GM19099 (cell line): ENCODE results near the gene COL27A1.

Experiments used
- POLR2A ChIP-seq: IDR thresholded peaks from 3 replicates; pipeline ENCODE4 v1.6.1; 2011; ENCODE audit warnings: low read depth; ENCODE audit not compliant: insufficient read length; ENCODE audit errors: extremely low read depth

COL27A1 gene

DNA sequence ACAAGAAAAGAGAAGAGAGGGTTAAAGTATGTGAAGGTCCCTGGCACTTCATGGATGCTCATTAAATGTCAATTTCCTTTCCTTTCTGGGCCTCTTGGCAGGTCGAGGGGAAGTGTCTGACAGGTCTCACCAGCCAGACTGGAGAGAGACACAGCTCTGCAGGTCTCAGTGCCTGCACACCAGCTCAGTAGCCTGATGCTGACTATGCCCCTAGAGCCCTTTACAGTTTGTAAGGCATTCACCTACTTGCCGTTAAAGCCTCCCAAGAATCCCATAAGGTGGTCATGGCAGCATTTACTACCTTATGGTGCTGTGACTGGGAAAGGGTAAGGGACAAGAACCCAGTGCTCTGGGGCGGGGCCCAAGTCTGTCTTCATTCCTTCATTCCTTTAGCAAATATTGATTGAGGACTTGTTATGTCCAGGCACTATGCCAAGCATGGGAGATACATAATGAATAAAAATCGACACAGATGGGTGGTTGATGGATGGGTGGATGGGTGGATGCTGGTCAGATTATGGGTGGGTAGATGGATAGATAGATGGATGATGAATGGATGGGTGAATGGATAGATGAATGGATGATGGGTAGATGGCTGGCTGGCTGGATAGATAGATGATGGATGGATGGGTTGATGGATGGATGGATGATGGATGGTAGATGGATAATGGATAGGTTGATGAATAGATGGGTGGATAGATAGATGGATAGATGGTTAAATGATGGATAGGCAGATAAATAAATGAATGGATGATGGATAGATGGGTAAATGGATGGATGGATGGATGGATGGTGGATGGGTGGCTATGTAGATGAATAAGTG, 34.9 kb upstream of the COL27A1 start:
- no peak for TF ChIP-seq POLR2A

DNA sequence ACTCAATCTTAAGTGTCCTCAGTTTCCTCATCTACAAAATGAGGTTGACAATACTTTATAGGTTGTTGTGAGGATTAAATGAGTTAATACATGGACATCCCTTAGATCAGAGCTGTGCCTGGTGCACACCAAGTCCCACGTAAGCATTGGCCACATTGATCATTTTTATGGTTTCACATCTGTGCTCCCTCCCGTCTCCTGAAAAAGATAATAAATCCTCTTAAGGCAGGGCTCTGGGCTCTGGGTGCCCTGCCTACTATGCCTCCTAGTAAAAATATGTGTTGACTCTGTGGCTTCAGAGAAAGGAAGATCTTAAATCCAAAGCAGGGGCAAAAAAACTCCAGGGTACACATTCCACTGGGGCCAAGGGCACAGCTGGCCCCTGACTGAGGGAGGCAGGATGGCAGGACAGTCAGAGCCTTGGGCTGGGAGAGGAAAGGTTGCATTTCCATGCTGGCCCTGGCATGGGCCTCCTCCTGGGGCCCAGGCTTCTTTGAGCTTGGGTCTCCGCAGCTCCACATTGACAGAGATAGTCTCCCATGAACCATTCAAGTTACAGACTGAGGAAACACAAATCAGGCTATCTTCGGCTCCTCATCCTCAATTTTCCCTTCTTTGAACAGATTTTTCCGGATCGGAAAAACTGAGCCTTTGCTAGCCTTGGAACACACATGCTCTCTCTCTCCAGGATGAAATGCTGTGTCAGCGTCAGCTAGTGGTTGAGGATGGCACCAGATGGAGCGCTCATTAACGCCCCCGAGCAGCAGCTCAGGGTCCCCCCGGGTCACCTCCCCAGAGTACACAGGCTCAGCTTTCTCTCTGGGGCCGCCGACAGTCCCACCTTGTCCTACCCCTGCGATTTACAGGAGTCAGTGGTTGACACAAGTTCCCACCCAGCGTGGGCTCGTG, 33.9 kb upstream of the COL27A1 start:
- no peak for TF ChIP-seq POLR2A

DNA sequence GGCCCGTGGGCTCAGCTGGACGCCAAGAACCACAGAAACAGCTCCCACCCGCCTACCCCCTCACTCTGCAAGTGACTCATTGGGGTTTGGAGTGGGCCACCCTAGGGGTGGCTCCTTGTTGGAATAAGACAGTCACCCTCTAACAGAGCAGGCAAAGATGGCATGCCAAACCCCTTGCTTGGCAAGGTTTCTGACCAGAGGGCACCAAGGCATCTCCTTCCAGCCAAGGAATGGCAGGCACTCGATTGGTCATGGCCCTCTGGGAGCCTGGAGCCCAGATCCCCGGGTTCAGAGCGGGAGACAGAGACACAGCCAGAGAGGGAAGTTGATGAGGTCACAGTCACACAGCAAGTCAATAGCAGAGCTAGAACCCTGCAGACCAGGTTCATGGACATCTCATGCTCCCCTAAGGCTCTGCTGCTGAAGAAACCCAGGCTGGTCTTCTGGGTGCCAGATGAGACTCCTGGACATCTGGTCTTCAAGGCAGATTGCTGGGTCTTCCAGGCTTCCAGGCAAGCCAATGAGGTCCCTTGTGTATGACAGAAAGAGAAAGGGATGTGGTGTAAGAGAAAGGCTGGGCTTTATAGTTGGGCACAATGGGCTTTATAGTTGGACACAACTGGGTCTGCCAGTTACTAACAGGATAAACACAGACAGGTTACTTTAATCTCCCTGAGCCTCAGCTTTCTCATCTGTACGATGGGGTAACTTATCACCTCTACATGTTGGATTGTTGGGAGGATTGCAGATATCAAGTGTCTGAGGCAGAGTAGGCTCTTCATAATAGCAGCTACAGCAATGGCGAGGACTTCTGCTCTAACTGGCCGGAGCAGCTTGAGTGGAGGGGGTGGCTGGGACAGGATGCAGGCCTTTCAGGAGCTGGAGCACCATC, 33.0 kb upstream of the COL27A1 start:
- no peak for TF ChIP-seq POLR2A

DNA sequence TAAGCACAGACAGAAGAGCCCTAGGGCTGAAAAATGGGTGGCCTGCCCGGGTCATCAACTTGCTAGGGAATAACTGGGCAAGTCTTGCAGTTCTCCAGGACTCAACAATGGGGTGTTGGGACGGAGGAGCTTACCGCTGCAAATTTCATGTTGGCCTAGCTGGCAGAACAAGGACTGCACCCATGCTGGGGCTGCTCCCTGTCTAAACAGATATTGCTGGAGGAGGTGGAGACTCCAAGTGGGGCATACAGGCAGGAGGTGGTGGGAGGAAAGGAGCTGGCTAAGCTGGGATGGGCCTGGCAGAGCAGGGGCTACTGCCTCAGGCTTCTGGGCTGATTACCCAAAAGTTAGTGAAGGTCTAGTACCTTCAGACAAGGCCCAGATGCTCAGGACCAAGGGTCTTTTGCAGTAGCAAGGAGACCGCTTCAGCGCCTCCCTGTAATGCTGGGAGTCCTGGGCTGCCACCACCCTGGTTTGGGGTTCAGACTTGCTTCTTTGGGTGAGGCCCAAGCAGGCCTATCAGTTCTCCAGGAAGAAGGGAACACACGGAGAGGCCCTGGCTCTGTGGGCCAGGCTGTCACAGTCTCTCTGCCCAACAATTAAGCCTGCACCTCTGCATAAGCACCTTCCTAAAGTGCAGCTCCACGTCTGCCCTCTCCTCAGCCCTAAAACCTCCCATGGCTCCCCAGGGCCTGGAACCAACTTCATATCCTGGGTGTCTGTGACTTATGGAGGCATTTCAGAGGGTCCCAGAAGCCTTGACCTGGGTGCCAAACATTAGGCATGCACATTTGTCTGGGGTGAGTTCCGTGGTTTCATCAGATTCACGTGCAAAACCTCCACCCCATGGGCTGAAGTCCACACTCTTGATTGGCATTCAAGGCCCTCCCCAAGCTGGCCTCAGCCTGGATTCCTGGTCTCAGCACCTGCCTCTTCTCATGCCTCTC, 32.0 kb upstream of the COL27A1 start:
- no peak for TF ChIP-seq POLR2A

DNA sequence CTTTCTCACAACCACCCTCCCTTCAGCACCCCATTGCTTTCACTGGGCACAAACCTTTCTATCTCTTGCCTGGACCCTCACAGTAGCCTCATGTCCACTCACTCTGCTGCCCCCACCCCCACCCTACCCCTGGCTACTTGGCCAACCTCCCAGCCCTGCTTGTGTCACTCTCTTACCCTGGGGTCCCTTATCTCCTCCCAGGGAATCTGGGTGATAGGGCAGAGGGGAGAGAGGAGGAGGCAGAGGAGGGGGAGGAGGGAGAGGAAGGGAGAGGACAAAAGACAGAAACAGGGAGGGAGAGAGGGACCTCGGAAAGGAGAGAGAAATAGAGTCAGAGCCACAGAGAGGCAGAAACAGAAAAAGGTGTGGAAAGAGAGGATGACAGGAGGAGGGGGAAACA, 31.2 kb upstream of the COL27A1 start:
- no peak for TF ChIP-seq POLR2A

DNA sequence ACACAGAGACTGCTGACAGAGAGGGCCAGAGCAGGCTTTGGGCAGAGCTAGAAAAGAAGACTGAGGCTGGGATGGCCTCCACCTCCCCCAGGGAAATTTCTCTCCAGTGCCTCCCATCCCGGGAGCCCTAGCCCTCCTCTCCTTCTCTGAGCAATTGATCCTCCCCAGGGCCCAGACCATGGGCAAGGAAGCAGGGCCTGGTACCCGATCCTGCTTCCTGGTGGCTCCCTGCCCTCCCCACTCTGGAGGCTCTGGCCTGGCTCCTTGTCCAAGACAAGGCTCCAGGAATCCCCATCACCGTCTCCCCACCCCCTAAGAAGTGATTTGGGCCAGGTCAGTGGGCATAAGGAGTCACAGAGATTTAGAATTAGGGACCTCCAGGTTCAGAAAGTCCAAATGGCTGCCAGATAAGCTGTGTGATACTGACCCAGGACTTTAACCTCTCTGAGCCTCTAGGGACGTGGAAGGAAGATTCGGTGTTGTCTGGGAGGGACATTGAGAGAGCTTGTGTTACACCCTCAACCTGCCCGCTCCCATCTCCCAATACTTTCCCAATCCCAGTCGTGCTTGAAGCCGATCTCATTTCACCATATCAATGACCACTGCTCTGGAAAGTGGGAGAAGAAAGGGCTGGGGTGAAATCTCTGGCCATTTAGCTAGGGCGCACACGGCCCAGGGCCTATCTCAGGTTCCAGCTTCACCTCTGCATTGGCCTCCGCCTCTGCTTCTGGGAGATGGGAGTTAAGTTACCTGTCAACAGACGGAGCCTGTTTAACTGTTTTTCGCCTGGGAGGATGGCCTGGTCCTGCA, 30.5 kb upstream of the COL27A1 start:
- no peak for TF ChIP-seq POLR2A

DNA sequence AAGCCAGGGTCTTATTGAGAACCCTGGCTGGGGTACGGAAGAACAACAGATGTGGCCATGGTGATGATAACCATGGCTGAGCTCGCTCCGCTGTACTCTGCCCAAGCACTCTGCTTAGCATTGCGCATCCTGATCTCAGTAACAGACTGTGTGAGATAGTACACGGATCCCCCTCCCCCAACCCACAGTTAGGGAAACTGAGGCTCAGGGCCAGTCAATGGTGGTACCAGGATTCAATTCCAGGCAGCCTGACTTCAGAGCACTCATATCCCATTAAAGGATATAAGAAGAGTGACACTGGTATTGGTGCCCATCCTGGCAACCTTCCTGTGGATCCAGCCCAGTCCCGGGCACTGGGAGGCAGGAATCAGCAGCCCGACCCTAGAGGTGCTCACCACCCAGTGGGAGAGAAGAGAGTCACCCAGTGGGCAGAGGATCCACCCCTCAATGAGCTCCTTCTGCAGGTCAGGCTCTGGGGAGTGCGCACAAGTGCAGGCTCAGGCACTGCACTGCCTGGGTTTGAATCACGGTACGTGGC, 29.8 kb upstream of the COL27A1 start:
- TF ChIP-seq POLR2A: no peak

DNA sequence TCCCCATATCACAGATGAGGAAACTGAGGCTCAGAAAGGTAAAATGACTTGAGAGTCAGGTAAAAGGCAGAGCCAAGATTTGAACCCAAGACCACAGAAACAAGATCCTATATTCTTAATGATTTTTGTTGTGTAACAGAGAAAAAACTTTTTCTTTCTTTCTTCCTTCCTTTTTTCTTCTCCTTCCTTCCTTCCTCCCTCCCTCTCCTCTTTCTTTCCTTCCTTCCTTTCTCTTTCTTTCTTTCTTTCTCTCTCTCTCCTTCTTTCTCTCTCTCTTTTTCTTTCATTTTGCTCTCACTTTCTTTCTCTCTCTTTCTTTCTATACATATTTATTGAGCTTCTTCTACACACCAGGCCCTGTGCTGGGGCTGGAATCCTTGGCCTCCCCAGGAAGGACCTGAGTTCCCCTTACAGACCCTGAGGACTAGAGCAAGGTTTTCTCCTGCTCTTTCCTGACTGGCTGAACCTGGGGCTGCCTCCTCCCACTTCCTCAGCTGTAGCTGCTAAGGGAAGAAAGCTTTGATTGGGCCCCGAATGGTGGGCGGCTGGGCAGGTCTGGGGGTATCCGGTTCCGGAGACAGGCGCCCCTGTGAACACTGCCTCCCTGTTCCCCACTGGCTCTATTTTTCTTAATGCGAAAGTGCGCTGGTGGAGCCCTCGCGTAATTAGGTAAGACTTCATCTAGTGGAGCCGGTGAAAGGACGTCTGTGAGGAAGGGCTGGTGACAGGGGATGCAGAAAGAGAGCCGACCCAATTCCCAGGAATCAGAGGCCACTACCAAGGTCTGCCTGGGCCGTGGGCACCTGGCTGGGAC, 28.9 kb upstream of the COL27A1 start:
- TF ChIP-seq POLR2A: no peak

DNA sequence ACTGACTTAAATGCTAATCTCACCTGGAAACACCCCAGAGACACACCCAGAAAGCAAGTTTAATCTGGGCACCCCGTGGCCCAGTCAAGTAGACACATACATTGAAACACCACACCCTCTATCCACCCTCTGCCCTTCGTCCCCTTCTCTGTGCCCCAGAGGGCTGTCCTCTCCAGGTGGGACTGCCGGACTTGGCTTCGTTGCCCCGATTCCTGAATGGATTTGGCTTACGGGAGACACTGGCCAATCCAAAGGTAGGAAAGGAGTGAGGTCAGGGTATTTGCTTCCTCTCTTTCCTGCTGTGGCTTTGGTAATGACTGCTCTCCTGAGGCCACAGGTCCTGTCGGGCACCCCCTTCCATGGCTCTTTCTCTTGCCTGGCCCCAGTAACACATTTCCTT, 25.2 kb upstream of the COL27A1 start:
- TF ChIP-seq POLR2A: no peak

DNA sequence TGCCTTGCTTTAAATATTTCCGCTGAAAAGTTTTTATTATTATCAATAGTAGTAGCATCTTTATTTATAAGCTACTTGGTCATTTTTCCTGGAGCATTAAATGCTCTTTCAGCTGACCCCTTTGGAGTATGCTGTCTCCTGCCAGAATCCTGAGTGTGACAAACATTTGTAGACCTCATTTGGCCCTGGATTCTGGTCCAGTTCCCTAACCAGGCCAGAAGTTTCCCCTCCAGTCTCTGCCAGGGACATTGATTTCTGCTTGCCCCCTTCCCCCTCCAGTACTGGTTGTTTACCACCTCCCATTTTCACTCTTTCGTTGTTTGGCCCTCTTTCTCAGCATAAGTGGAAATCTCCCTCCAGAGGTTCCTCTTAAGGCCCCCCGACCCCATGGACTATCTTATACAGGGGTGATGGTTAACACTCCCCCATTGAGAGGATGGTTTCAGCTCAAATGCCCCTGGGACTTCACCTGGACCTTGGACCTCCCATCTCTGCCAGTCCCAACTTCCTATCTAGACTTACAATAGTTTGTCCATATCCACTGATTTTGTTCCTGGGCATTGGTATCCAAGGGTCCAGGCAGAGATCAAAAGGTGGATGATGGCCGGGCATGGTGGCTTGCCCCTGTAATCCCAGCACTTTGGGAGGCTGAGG, 24.6 kb upstream of the COL27A1 start:
- no peak for TF ChIP-seq POLR2A

DNA sequence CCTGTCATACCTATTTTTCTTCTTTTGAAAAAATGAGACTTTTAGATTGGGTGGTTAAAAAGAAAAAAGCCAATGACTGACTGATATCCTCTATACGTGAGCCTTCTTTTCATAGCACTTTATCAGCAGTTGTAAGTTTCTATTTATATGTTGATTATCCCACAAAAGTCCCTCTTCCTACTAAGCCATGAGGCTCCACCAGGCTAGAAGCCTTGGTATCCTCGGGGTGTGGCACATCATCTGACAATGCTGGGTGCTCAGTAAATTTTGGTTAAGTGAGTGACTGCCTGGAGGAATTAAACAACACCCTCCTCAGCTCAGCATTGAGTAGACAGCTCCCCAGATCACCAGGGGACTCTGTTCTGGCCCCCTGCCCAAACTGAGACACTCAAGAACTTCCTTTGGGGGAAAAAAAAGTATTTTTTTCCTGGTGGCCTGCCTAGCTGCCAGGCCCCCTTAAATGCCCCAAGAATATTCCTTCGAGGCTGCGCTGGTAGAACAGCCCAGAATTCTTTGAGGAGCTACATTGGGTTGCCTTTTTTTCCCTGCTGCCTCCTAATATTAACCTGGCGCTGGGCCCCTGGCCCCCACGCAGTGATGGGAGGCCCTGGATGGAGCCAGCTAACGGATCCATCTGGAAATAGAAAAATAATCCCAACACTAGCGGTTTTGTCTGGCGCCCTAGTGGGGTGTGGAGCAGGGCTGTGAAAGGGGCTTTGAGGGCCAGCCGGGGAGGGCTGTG, 23.4 kb upstream of the COL27A1 start:
- no peak for TF ChIP-seq POLR2A
